GM23248 (cell line): Measurements from ENCODE around the gene VANGL2.
"Not testable (repeated sequence)": the region's sequence is repeated elsewhere in the genome, so short reads cannot be mapped to it uniquely, and the experiment has no call there.

Experiments
- EZH2 ChIP-seq: fragments of 200-600 bp; sonication (generic); IDR thresholded peaks from 2 replicates; pipeline ENCODE4 v1.6.1; 2018; ENCODE audit warnings: antibody characterized with exemption, mild to moderate bottlenecking; ENCODE audit not compliant: insufficient read depth, poor library complexity, severe bottlenecking
- EZH2phosphoT487 ChIP-seq: fragments of 200-600 bp; sonication (generic); IDR thresholded peaks from 2 replicates; pipeline ENCODE4 v1.6.1; 2018; ENCODE audit warnings: antibody characterized with exemption, moderate library complexity, mild to moderate bottlenecking, low read depth; ENCODE audit not compliant: insufficient read depth

- TF ChIP-seq EZH2phosphoT487, EZH2: not testable (repeated sequence)
These were observed 12.0 kb upstream of the VANGL2 start for GRCh38 chr1:160388406-160388805.
